GM18520 (cell line): ENCODE data around the gene C3orf49.

Source experiments
- ATAC-seq: cut with Tn5 transposase; IDR thresholded peaks from one replicate; pipeline ENCODE4 v1.9.1; 2021; ENCODE audit not compliant: unreplicated experiment

Gene C3orf49

GRCh38 chr3:63849175-63849574 lies 30.1 kb downstream of the C3orf49 start:
- no peak for ATAC-seq

GRCh38 chr3:63851287-63851686 lies 32.2 kb downstream of the C3orf49 start:
- ATAC-seq, result no peak

- ATAC-seq, result no peak
These were observed 34.0 kb downstream of the C3orf49 start for GRCh38 chr3:63853106-63853505.

- ATAC-seq, result no peak
These were observed 36.3 kb downstream of the C3orf49 start for GRCh38 chr3:63855333-63855940.

GRCh38 chr3:63857311-63857710 lies 38.2 kb downstream of the C3orf49 start:
- ATAC-seq, result no peak

- ATAC-seq, result no peak
These were observed 41.7 kb downstream of the C3orf49 start for GRCh38 chr3:63860776-63861175.

- ATAC-seq, result no peak
These were observed 42.2 kb downstream of the C3orf49 start for GRCh38 chr3:63861306-63861705.

- no peak for ATAC-seq
These were observed 43.7 kb downstream of the C3orf49 start for GRCh38 chr3:63862804-63863149.

GRCh38 chr3:63863150-63864007 lies 44.3 kb downstream of the C3orf49 start, which contains the start of the genes ATXN7 and THOC7:
ATXN7 (plus strand) TSS chr3:63863867; CDS start chr3:63912599, 48,732 bp downstream.
THOC7 (minus strand) TSS chr3:63863805; CDS start chr3:63863790, 15 bp downstream.
- ATAC-seq, result peak; percentile 51

GRCh38 chr3:63864008-63864964 lies 45.2 kb downstream of the C3orf49 start:
- peak; percentile 33 for ATAC-seq

GRCh38 chr3:63864965-63865327 lies 45.8 kb downstream of the C3orf49 start:
- ATAC-seq, result no peak

GRCh38 chr3:63867225-63867624 lies 48.1 kb downstream of the C3orf49 start:
- no peak for ATAC-seq

- ATAC-seq, result no peak
These were observed 51.0 kb downstream of the C3orf49 start for GRCh38 chr3:63869940-63870614.

GRCh38 chr3:63870615-63871005 lies 51.5 kb downstream of the C3orf49 start:
- no peak for ATAC-seq

GRCh38 chr3:63872135-63872924 lies 53.2 kb downstream of the C3orf49 start:
- ATAC-seq, result no peak

GRCh38 chr3:63874769-63875168 lies 55.7 kb downstream of the C3orf49 start:
- ATAC-seq, result peak; percentile 27

GRCh38 chr3:63875510-63875909 lies 56.4 kb downstream of the C3orf49 start:
- no peak for ATAC-seq

- ATAC-seq, result no peak
These were observed 57.2 kb downstream of the C3orf49 start for GRCh38 chr3:63876260-63876659.

GRCh38 chr3:63877737-63878393 lies 58.8 kb downstream of the C3orf49 start:
- ATAC-seq, result no peak
